B cell (primary cell): Measurements from ENCODE around the gene SLC1A2. TPM values are rescaled to one million over a fixed set of nuclear protein-coding genes. Genes with fewer than 3 reads are reported as not detected.

ENCODE experiments used
- ATAC-seq: fragments of 200-7000 bp; cut with Tn5 transposase; one replicate; pipeline ENCODE4 v1.10.0; 2021; ENCODE audit warnings: low read depth, mild to moderate bottlenecking, moderate number of reproducible peaks, moderate library complexity
- CTCF ChIA-PET: fragments of 350-600 bp; sonication (Branson Sonifier 250); formaldehyde crosslinking; loops from one replicate; lab custom pipeline; 2021; ENCODE audit warnings: antibody characterized with exemption, inconsistent platforms; lab: Charles Lee
- POLR2A ChIA-PET: fragments of 350-600 bp; sonication (Branson Sonifier 250); formaldehyde crosslinking; loops from one replicate; lab custom pipeline; 2021; ENCODE audit warnings: antibody characterized with exemption; lab: Charles Lee
- DNase-seq: peaks from one replicate; pipeline ENCODE4 v3.0.0; 2013
- H2AFZ ChIP-seq: 2 replicates; pipeline ENCODE4 v1.6.1; 2012; ENCODE audit warnings: mild to moderate bottlenecking, low read depth, low read length; ENCODE audit not compliant: insufficient read depth, poor library complexity, severe bottlenecking
- H3K27ac ChIP-seq, 2 donors: 1 replicate in 1 of 2; 2 replicates in 1 of 2; pipeline ENCODE4 v1.5.1; 2012 to 2013; ENCODE audit warnings: low read length in 2 of 2, mild to moderate bottlenecking in 2 of 2, moderate library complexity in 1 of 2
- H3K27me3 ChIP-seq, 4 experiments: fragments of 200-600 bp in 1 of 4; sonication (generic) in 1 of 4; replicated peaks in 1 of 4; 1 replicate in 2 of 4; 2 replicates in 2 of 4; pipeline versions ENCODE4 v1.6.1 to v1.7.0; 2013 to 2016; ENCODE audit warnings: low read length in 3 of 4, mild to moderate bottlenecking in 2 of 4, mixed read lengths in 1 of 4, moderate library complexity in 1 of 4; ENCODE audit not compliant: insufficient read depth in 4 of 4, control insufficient read depth in 3 of 4; ENCODE audit errors: control extremely low read depth in 1 of 4
- H3K36me3 ChIP-seq, 2 experiments: replicated peaks in 1 of 2; 1 replicate in 1 of 2; 2 replicates in 1 of 2; pipeline versions ENCODE4 v1.6.1 to v1.7.1; 2013; ENCODE audit warnings: low read length in 1 of 2; ENCODE audit not compliant: insufficient read depth in 2 of 2, control insufficient read depth in 1 of 2; ENCODE audit errors: control extremely low read depth in 1 of 2, extremely low read depth in 1 of 2
- H3K4me1 ChIP-seq, 2 donors: fragments of 200-600 bp in 1 of 2; sonication (generic) in 1 of 2; 1 replicate in 1 of 2; 2 replicates in 1 of 2; pipeline versions ENCODE4 v1.5.1 to v1.6.1; 2013 to 2017; ENCODE audit warnings: low read length in 2 of 2; ENCODE audit not compliant: control insufficient read depth in 2 of 2, insufficient read depth in 2 of 2
- H3K4me2 ChIP-seq: replicated peaks from 2 replicates; pipeline ENCODE3; 2012; ENCODE audit warnings: mild to moderate bottlenecking, low read depth, low read length; ENCODE audit not compliant: poor library complexity, severe bottlenecking
- H3K4me3 ChIP-seq, 5 experiments: fragments of 200-600 bp in 1 of 5; sonication (generic) in 1 of 5; 1 replicate in 3 of 5; 2 replicates in 2 of 5; pipeline versions ENCODE4 v1.5.1 to v1.7.0; 2011 to 2016; ENCODE audit warnings: low read length in 4 of 5, mild to moderate bottlenecking in 4 of 5, low read depth in 2 of 5, control low read depth in 1 of 5, moderate library complexity in 1 of 5; ENCODE audit not compliant: insufficient read depth in 1 of 5; ENCODE audit errors: control extremely low read depth in 1 of 5, extremely low read depth in 1 of 5
- H3K79me2 ChIP-seq: fragments of 200-600 bp; sonication (generic); one replicate; pipeline ENCODE4 v1.6.0; 2016; ENCODE audit warnings: low read length; ENCODE audit not compliant: control insufficient read depth, insufficient read depth
- H3K9ac ChIP-seq: fragments of 200-600 bp; sonication (generic); 2 replicates; pipeline ENCODE4 v1.6.1; 2017; ENCODE audit warnings: mild to moderate bottlenecking, low read length, moderate library complexity
- H3K9me3 ChIP-seq, 3 donors: one replicate each; pipeline versions ENCODE4 v1.6.1 to v1.7.1; 2013; ENCODE audit warnings: low read length in 2 of 3; ENCODE audit not compliant: control insufficient read depth in 2 of 3, insufficient read depth in 1 of 3; ENCODE audit errors: control extremely low read depth in 1 of 3
- H4K20me1 ChIP-seq: 2 replicates; pipeline ENCODE4 v1.6.0; 2012; ENCODE audit warnings: mild to moderate bottlenecking, low read length; ENCODE audit not compliant: insufficient read depth, control insufficient read depth, poor library complexity, severe bottlenecking
- H3K27ac Mint-ChIP-seq: one replicate; pipeline ENCODE4 v1.8.0; 2021; ENCODE audit warnings: mixed read lengths
- H3K27me3 Mint-ChIP-seq: one replicate; pipeline ENCODE4 v1.8.0; 2021; ENCODE audit warnings: mixed read lengths
- H3K4me1 Mint-ChIP-seq: one replicate; pipeline ENCODE4 v1.8.0; 2021; ENCODE audit warnings: mixed read lengths
- H3K4me3 Mint-ChIP-seq: one replicate; pipeline ENCODE4 v1.8.0; 2021; ENCODE audit warnings: mixed read lengths
- H3K9me3 Mint-ChIP-seq: one replicate; pipeline ENCODE4 v1.8.0; 2022; ENCODE audit warnings: mixed read lengths; ENCODE audit not compliant: insufficient read depth
- CTCF ChIP-seq: fragments of 200-600 bp; IDR thresholded peaks from one replicate; pipeline ENCODE4 v1.8.0; 2022; ENCODE audit warnings: antibody characterized with exemption, mild to moderate bottlenecking
- EZH2 ChIP-seq: IDR thresholded peaks from 2 replicates; pipeline ENCODE4 v1.6.1; 2012; ENCODE audit warnings: borderline replicate concordance, low read depth, mild to moderate bottlenecking, moderate library complexity, low read length; ENCODE audit not compliant: insufficient read depth, poor library complexity, severe bottlenecking
- WGBS: methylation state at CpG from one replicate; pipeline ENCODE4 v1.1.5; 2013; ENCODE audit warnings: missing lambda C conversion rate; ENCODE audit not compliant: insufficient coverage; 5-methylcytosine and 5-hydroxymethylcytosine counted together
- intact Hi-C: fragments of 100-400 bp; cut with micrococcal nuclease; formaldehyde crosslinking; loops from one replicate; pipeline ENCODE4 v1.10.0; 2022
- polyA plus RNA-seq: library from polyadenylated mRNA; depleted of rRNA; stranded (reverse); fragments of >200 nt; gene quantifications from 2 replicates; pipeline ENCODE4 v1.2.3, GENCODE V29; 2012
- total RNA-seq, 2 donors: library from RNA; stranded (reverse); fragments of 120-200 nt in 1 of 2; gene quantifications; 1 replicate in 1 of 2; 2 replicates in 1 of 2; pipeline versions ENCODE4 v1.2.3 to v1.2.4, GENCODE V29; 2013 to 2022

The SLC1A2 gene
- total and polyA plus RNA-seq, 2 donors (not counting 1 experiment from before 2014, with no cell fraction given): not detected

GRCh38 chr11:35293035-35293434 lies 126.3 kb downstream of the SLC1A2 start:
- Histone ChIP-seq H3K36me3 (no peaks in the 10 kb centered on the region), H2AFZ (no peak overlapping the region), H3K9ac (no peak overlapping the region), H3K4me3 (no peak overlapping the region), H3K79me2 (no peaks in the 10 kb centered on the region), H3K27me3 (no peaks in the 10 kb centered on the region), H3K4me1 (no peaks in the 10 kb centered on the region), H3K4me2 (no peak overlapping the region), H4K20me1 (no peaks in the 10 kb centered on the region), H3K9me3 (no peaks in the 10 kb centered on the region), H3K27ac (no peak overlapping the region)
- Mint-ChIP-seq H3K9me3 (no peaks in the 10 kb centered on the region), H3K4me3 (no peak overlapping the region), H3K27me3 (no peaks in the 10 kb centered on the region), H3K4me1 (peaks cover 2% of the 10 kb centered on the region), H3K27ac (no peak overlapping the region)
- ATAC-seq (no peak), DNase-seq (no peak)
- CTCF ChIA-PET: interaction anchor here (1.3 kb wide), 1 partner anchor 16 kb away, joined by 4 read pairs; no protein-coding TSS in a partner anchor
- intact Hi-C loops: no loop called here
- POLR2A ChIA-PET: no interaction called here
- no CpG with 5 or more reads among the region's 3 CpGs for WGBS
- no peak for TF ChIP-seq EZH2
- no peak for TF ChIP-seq CTCF

- no peaks in the 10 kb centered on the region for H3K36me3 ChIP-seq
- TF ChIP-seq EZH2 (no peak), CTCF (no peak)
- H3K9me3 Mint-ChIP-seq: no peaks in the 10 kb centered on the region
- H3K9me3 ChIP-seq: no peaks in the 10 kb centered on the region
- H3K4me3 ChIP-seq: no peak overlapping the region
- WGBS: 100% methylated on average over 3 of the region's 5 CpGs
- ATAC-seq (no peak), DNase-seq (no peak)
- intact Hi-C loops: no loop called here
- no peaks in the 10 kb centered on the region for H3K27me3 Mint-ChIP-seq
- H3K27me3 ChIP-seq: no peaks in the 10 kb centered on the region
- ChIA-PET CTCF (interaction anchor here (0.6 to 1.3 kb wide), 2 partner anchors 16 to 52 kb away, joined by 4 read pairs; no protein-coding TSS in a partner anchor), POLR2A (no interaction called here)
- no peak overlapping the region for H3K4me2 ChIP-seq
- H3K27ac ChIP-seq: no peak overlapping the region
- H3K9ac ChIP-seq: no peak overlapping the region
- H3K4me1 Mint-ChIP-seq: peaks cover 2% of the 10 kb centered on the region
- H3K79me2 ChIP-seq: no peaks in the 10 kb centered on the region
- no peak overlapping the region for H3K4me3 Mint-ChIP-seq
- H4K20me1 ChIP-seq: no peaks in the 10 kb centered on the region
- no peak overlapping the region for H2AFZ ChIP-seq
- no peaks in the 10 kb centered on the region for H3K4me1 ChIP-seq
- no peak overlapping the region for H3K27ac Mint-ChIP-seq
Measured at GRCh38 chr11:35292279-35292678, 127.1 kb downstream of the SLC1A2 start.
